Lower lobe of right lung (tissue), 2 donors: ENCODE results near the gene SWI5. TPM values are rescaled to one million over a fixed set of nuclear protein-coding genes. Genes with fewer than 3 reads are reported as not detected.
A peak's percentile ranks its signal among the peaks of the same experiment; 100 is the strongest.
"Not testable (repeated sequence)": the region's sequence is repeated elsewhere in the genome, so short reads cannot be mapped to it uniquely, and the experiment has no call there.

Source experiments
- ATAC-seq, 2 donors: fragments of 200-7000 bp; cut with Tn5 transposase; one replicate each; pipeline ENCODE4 v1.9.1; 2020 to 2022; ENCODE audit warnings: mild to moderate bottlenecking in 2 of 2, moderate library complexity in 2 of 2
- DNase-seq: peaks from one replicate; pipeline ENCODE4 v3.0.0-alpha.2; 2020
- H3K27ac ChIP-seq: fragments of 200-600 bp; one replicate; pipeline ENCODE4 v1.8.0; 2022
- H3K27me3 ChIP-seq: fragments of 200-600 bp; one replicate; pipeline ENCODE4 v1.8.0; 2022; ENCODE audit warnings: low read depth
- H3K36me3 ChIP-seq: fragments of 200-600 bp; one replicate; pipeline ENCODE4 v1.8.0; 2022; ENCODE audit warnings: mild to moderate bottlenecking
- H3K4me1 ChIP-seq: fragments of 200-600 bp; one replicate; pipeline ENCODE4 v1.8.0; 2022
- H3K4me3 ChIP-seq: fragments of 200-600 bp; one replicate; pipeline ENCODE4 v1.8.0; 2022; ENCODE audit warnings: mild to moderate bottlenecking
- H3K9me3 ChIP-seq: fragments of 200-600 bp; one replicate; pipeline ENCODE4 v1.8.0; 2022
- CTCF ChIP-seq: fragments of 200-600 bp; IDR thresholded peaks from one replicate; pipeline ENCODE4 v1.8.0; 2022; ENCODE audit warnings: antibody characterized with exemption, mild to moderate bottlenecking
- intact Hi-C: fragments of 100-400 bp; cut with DNase I; formaldehyde crosslinking; loops from one replicate; pipeline ENCODE4 v1.11.0; 2022
- total RNA-seq: library from RNA; stranded (reverse); fragmentation: NEBNext Ultra II Directional; extraction: Animal tissue kit (Norgen Biotek cat#: 25700); gene quantifications from one replicate; pipeline ENCODE4 v1.2.1, GENCODE V29; 2021
- donor health status: DM: no; HTN: yes; CAD: no; lungs with severe emphysema.

Gene SWI5
- total RNA-seq, 1 donor from 2014 or later, result 19.1 TPM

GRCh38 chr9:128276574-128277270 lies 646 bp downstream of the SWI5 start:
- no peaks in the 10 kb centered on the region for H3K27me3 ChIP-seq
- no peak for TF ChIP-seq CTCF
- peak overlapping the region; percentile 86 for H3K4me3 ChIP-seq
- H3K4me1 ChIP-seq, result peaks cover 45% of the 10 kb centered on the region
- peaks cover 18% of the 10 kb centered on the region for H3K36me3 ChIP-seq
- H3K27ac ChIP-seq, result peak overlapping the region; percentile 88
- intact Hi-C loops, result no loop called here
- ATAC-seq (peak; percentile 7 to 19), DNase-seq (no peak)
- no peaks in the 10 kb centered on the region for H3K9me3 ChIP-seq

GRCh38 chr9:128279088-128280073 lies 3.3 kb downstream of the SWI5 start:
- ATAC-seq, H3K36me3 ChIP-seq, H3K27me3 ChIP-seq, H3K9me3 ChIP-seq, intact Hi-C loops, DNase-seq: not testable (repeated sequence)
- H3K4me3 ChIP-seq, result peak overlapping the region; percentile 2
- peak overlapping the region; percentile 56 for H3K27ac ChIP-seq
- peaks cover 40% of the 10 kb centered on the region for H3K4me1 ChIP-seq

GRCh38 chr9:128280084-128280622 lies 4.1 kb downstream of the SWI5 start:
- TF ChIP-seq CTCF, result no peak
- Histone ChIP-seq H3K4me3 (peak overlapping the region; percentile 2), H3K36me3 (peaks cover 3% of the 10 kb centered on the region), H3K27me3 (no peaks in the 10 kb centered on the region), H3K4me1 (peaks cover 33% of the 10 kb centered on the region), H3K9me3 (no peaks in the 10 kb centered on the region), H3K27ac (peak overlapping the region; percentile 56)
- ATAC-seq, result no peak
- DNase-seq, result no peak
- intact Hi-C loops, result no loop called here

GRCh38 chr9:128282500-128282899 lies 6.4 kb downstream of the SWI5 start:
- Histone ChIP-seq H3K9me3 (no peaks in the 10 kb centered on the region), H3K27me3 (no peaks in the 10 kb centered on the region), H3K4me3 (no peak overlapping the region), H3K4me1 (peaks cover 21% of the 10 kb centered on the region), H3K27ac (no peak overlapping the region), H3K36me3 (peaks cover 22% of the 10 kb centered on the region)
- TF ChIP-seq CTCF, result no peak
- ATAC-seq, result no peak
- intact Hi-C loops, result no loop called here
- DNase-seq, result no peak

GRCh38 chr9:128285033-128285784 lies 9.1 kb downstream of the SWI5 start:
- no peak for TF ChIP-seq CTCF
- ATAC-seq, result no peak
- H3K27ac ChIP-seq, result no peak overlapping the region
- H3K4me3 ChIP-seq, result no peak overlapping the region
- no peaks in the 10 kb centered on the region for H3K27me3 ChIP-seq
- peaks cover 31% of the 10 kb centered on the region for H3K36me3 ChIP-seq
- no peak for DNase-seq
- H3K4me1 ChIP-seq, result no peaks in the 10 kb centered on the region
- H3K9me3 ChIP-seq, result no peaks in the 10 kb centered on the region
- intact Hi-C loops, result no loop called here
